ENCODE measurements around the gene TRAF1.

TRAF1 gene

GRCh38 chr9:120910643-120911042, 16.0 kb downstream of the TRAF1 start:
- DNase-seq (ENCODE audit: low read depth, low spot score): no peak

- DNase-seq (ENCODE audit: low read depth, low spot score): no peak
Measured at GRCh38 chr9:120909904-120910303, 16.7 kb downstream of the TRAF1 start.

- no peak for DNase-seq (ENCODE audit: low read depth, low spot score)
Measured at GRCh38 chr9:120905315-120906164, 21.1 kb downstream of the TRAF1 start.

GRCh38 chr9:120904978-120905301, 21.7 kb downstream of the TRAF1 start:
- DNase-seq (ENCODE audit: low read depth, low spot score): no peak

GRCh38 chr9:120904061-120904977, 22.3 kb downstream of the TRAF1 start:
- DNase-seq (ENCODE audit: low read depth, low spot score): no peak

GRCh38 chr9:120902569-120903535, 23.7 kb downstream of the TRAF1 start:
- no peak for DNase-seq (ENCODE audit: low read depth, low spot score)

GRCh38 chr9:120901755-120902568, 24.6 kb downstream of the TRAF1 start:
- DNase-seq (ENCODE audit: low read depth, low spot score): no peak

- no peak for DNase-seq (ENCODE audit: low read depth, low spot score)
Measured at GRCh38 chr9:120900824-120901223, 25.8 kb downstream of the TRAF1 start.

- no peak for DNase-seq (ENCODE audit: low read depth, low spot score)
Measured at GRCh38 chr9:120899490-120900068, 27.0 kb downstream of the TRAF1 start.

GRCh38 chr9:120898396-120898795, 28.2 kb downstream of the TRAF1 start:
- DNase-seq (ENCODE audit: low read depth, low spot score): no peak

- no peak for DNase-seq (ENCODE audit: low read depth, low spot score)
Measured at GRCh38 chr9:120895951-120896350, 30.6 kb downstream of the TRAF1 start.

GRCh38 chr9:120894321-120895148, 32.1 kb downstream of the TRAF1 start:
- DNase-seq (ENCODE audit: low read depth, low spot score): peak; percentile 48

- no peak for DNase-seq (ENCODE audit: low read depth, low spot score)
Measured at GRCh38 chr9:120893611-120894307, 32.8 kb downstream of the TRAF1 start.

GRCh38 chr9:120892748-120893610, 33.6 kb downstream of the TRAF1 start:
- DNase-seq (ENCODE audit: low read depth, low spot score): no peak

GRCh38 chr9:120891884-120892747, 34.5 kb downstream of the TRAF1 start:
- no peak for DNase-seq (ENCODE audit: low read depth, low spot score)

- DNase-seq (ENCODE audit: low read depth, low spot score): no peak
Measured at GRCh38 chr9:120891245-120891883, 35.2 kb downstream of the TRAF1 start.
